ENCODE results near the gene EFEMP1.

DNA sequence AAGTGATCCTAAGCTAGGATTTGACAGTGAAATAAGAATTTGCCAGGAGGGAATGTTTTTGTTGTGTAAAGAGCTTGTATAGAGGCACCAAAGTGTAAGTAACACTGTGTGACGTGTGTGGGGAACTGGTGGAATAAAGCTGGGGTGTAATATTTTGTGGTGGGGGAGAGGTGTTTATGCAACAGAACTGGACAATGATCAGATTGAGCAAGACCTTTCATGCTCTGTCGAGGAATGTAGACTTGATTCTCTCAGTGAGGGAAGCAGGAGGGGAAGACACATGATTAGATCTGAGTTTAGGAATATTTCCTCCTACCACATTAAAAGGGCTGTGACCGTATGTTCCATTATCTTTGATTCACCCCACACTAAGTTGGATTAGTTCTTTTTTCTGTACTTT lies 43.6 kb downstream of the EFEMP1 start:
- no peak for TF ChIP-seq GATA2 (IDR thresholded peaks at IDR 0.05; ENCODE audit: low read depth, low read length)
- no peak for TF ChIP-seq GATA3 (IDR thresholded peaks at IDR 0.05; ENCODE audit: low read depth, low read length)
